GM12892 (cell line): ENCODE data around the gene RBM19.

Experiments used
- DNase-seq: peaks from one replicate; pipeline ENCODE4 v3.0.0; 2011; ENCODE audit not compliant: insufficient read length
- FAIRE-seq: peaks from 2 replicates; lab custom pipeline; 2011; peaks lifted over from hg19 to GRCh38; lab: Jason Lieb, UNC
- POLR2A ChIP-seq: IDR thresholded peaks from 2 replicates; pipeline ENCODE4 v1.6.1; 2011; ENCODE audit warnings: low read depth, low read length, control low read depth
- POLR2AphosphoS5 ChIP-seq: IDR thresholded peaks from 2 replicates; pipeline ENCODE4 v1.6.1; 2011; ENCODE audit warnings: low read depth, low read length, control low read depth
- TAF1 ChIP-seq: IDR thresholded peaks from 2 replicates; pipeline ENCODE4 v1.6.1; 2011; ENCODE audit warnings: low read depth, mild to moderate bottlenecking, control low read depth, low read length, borderline replicate concordance

Gene RBM19

GRCh38 chr12:113863455-113863845, 102.7 kb downstream of the RBM19 start:
- FAIRE-seq (no peak), DNase-seq (no peak)
- TF ChIP-seq TAF1 (no peak), POLR2AphosphoS5 (no peak), POLR2A (no peak)

GRCh38 chr12:113862590-113863454, 103.3 kb downstream of the RBM19 start:
- DNase-seq (no peak), FAIRE-seq (peak; percentile 85)
- TF ChIP-seq POLR2AphosphoS5 (no peak), POLR2A (no peak), TAF1 (no peak)

- FAIRE-seq (peak; percentile 65), DNase-seq (no peak)
Observed at GRCh38 chr12:113861708-113862312, 104.3 kb downstream of the RBM19 start.

GRCh38 chr12:113860950-113861349, 105.2 kb downstream of the RBM19 start:
- TF ChIP-seq POLR2AphosphoS5 (no peak), TAF1 (no peak), POLR2A (no peak)
- FAIRE-seq: no peak

More at GRCh38 chr12:113861708-113862312, 104.3 kb downstream of the RBM19 start:
- TF ChIP-seq POLR2AphosphoS5 (no peak), TAF1 (no peak), POLR2A (no peak)

GRCh38 chr12:113860059-113860820, 105.9 kb downstream of the RBM19 start:
- FAIRE-seq: no peak
- TF ChIP-seq POLR2A: no peak
- TF ChIP-seq TAF1: no peak
- no peak for TF ChIP-seq POLR2AphosphoS5
- DNase-seq: no peak

More at GRCh38 chr12:113860950-113861349, 105.2 kb downstream of the RBM19 start:
- DNase-seq: no peak

GRCh38 chr12:113858841-113859386, 107.2 kb downstream of the RBM19 start:
- DNase-seq: no peak
- no peak for FAIRE-seq
- TF ChIP-seq POLR2AphosphoS5 (no peak), POLR2A (no peak), TAF1 (no peak)

DNA sequence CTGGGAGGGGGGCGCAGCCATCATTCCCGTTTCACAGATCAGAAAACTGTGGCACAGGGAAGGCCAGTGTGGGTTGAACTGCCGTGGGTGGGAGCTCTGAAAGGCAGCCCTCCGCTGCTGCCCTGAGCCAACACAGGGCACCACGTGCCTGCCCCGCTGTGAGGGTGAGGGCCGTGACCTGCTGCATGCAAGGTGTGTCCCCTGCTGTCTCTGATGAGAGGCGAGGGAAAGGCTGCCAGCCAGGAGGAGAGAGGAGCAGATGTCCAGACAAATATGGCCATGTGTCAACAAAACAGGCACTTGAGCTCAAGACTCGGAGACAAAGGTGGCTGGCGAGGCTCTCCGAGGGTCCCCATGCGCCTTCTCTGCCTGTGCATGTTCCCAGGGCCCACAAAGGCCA, 108.8 kb downstream of the RBM19 start:
- no peak for DNase-seq
- TF ChIP-seq TAF1: no peak
- FAIRE-seq: no peak

DNA sequence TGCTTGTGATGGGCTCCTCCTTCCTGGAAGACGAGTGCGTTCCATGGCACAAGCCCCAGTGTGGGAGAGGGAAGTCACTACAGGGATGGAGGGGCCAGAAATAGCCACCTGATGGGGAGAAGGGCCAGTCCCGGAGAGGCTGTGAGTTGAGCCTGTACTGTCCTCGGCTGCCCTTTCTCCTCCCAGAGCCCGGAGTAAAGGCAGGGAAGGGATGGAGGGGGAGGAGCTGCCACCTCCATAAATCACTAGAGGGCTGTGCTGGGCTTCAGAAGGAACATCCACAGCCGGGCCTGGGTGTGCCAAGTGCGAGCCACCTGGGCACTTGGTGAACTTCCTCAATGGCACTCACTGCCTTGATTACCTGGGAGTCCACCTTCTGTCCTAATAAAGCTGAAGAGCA, 110.1 kb downstream of the RBM19 start:
- no peak for TF ChIP-seq POLR2AphosphoS5
- TF ChIP-seq POLR2A: no peak
- TF ChIP-seq TAF1: no peak
- no peak for FAIRE-seq
- no peak for DNase-seq

DNA sequence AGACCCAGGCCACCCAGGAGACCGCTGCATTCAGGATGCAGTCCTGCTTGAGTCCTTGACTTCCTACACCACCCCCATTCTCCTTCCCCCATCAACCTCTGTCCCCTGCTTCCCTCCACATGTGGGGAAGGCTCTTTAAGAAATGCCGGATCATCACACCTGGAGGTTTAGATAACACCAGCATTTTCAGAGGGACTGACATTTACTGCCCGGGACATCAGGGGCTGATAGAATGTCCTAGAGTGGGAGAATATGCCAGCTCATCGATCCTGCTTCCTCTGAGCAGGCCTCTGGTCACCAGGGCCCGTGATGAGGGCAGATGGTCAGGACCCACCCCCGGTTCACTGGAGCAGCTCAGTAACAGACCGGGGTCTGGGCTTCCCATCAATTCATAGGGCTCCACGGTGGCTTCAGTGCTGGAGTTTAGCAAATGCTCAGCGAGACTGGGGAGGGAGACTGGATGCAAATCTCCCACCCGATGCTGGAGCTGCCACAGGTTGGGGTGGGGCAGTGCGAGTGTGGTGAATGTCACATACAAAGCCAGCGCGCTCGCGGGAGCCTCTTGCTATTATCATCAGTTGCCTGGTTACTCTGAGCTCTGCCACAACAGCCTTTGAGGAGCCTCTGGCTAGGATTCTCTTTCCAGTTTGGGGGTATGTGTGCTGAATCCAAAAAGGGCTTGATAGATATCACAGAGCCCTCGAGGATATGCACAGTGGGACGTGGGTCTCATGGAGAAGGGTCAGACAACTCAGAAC, 111.6 kb downstream of the RBM19 start:
- TF ChIP-seq POLR2AphosphoS5 (no peak), POLR2A (no peak), TAF1 (no peak)
- FAIRE-seq (no peak), DNase-seq (no peak)

DNA sequence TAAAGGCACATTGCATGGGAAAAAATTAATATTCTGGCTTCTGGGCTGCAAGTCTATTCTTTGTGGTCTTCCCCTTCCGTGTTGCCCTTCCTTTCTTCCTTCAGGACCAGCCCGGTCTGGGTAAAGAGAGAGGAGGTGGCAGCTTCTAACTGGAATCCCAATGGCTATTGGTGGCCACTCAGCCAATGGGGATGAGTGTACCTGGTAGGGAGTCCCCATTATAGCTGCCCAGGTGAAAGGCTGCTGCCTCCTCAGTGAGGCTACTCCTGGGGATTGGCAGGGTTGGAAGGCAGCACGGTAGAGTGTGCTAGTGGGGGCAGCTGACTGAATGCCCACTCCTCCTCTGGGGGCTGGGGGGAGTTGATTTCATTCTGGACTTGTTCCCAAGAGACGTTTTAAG, 112.6 kb downstream of the RBM19 start:
- TF ChIP-seq POLR2AphosphoS5: no peak
- no peak for TF ChIP-seq TAF1
- no peak for TF ChIP-seq POLR2A
- no peak for DNase-seq
- no peak for FAIRE-seq
